RWPE1 (cell line): ENCODE measurements around the gene TNS3.

ENCODE experiments used
- CTCF ChIA-PET: fragments of 350-600 bp; sonication (Branson Sonifier 250); formaldehyde crosslinking; extraction: SDS; loops from one replicate; lab custom pipeline; 2021; lab: Yijun Ruan, JAX
- POLR2A ChIA-PET: fragments of 400-600 bp; formaldehyde crosslinking; extraction: SDS; loops from one replicate; lab custom pipeline; 2020; ENCODE audit warnings: antibody characterized with exemption; ENCODE audit not compliant: low non-redundant PET; lab: Yijun Ruan, JAX
- DNase-seq: peaks from one replicate; pipeline ENCODE4 v3.0.0; 2012; ENCODE audit warnings: low spot score
- H3K27ac ChIP-seq: fragments of 450-650 bp; 2 replicates; pipeline ENCODE4 v1.5.1; 2017
- CTCF ChIP-seq: fragments of 450-650 bp; conservative IDR thresholded peaks from 2 replicates; pipeline ENCODE4 v1.5.1; 2017; ENCODE audit warnings: low read depth, mild to moderate bottlenecking

TNS3 gene

DNA sequence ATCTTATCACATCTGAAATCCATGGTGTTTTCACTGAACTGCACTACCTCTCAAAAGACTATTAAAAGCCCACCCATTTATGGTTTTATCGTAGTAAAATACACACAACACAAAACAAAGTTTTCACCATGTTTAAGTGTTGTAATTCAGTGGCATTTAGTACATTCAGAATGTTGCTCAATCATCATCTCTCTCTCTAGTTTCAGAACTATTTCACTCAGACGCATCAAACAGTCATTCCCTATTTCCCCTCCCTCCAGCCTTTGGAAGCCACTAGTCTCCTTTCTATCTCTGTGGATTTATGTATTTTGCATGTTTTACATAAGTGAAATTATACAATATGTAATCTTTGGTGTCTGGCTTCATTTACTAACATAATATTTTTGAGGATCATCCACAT, 332.6 kb downstream of the TNS3 start:
- TF ChIP-seq CTCF: no peak
- no peak for DNase-seq
- ChIA-PET POLR2A (no interaction called here), CTCF (interaction anchor here (1.5 kb wide), 1 partner anchor 17 kb away, joined by 3 read pairs; no protein-coding TSS in a partner anchor)
- H3K27ac ChIP-seq: no peak overlapping the region

DNA sequence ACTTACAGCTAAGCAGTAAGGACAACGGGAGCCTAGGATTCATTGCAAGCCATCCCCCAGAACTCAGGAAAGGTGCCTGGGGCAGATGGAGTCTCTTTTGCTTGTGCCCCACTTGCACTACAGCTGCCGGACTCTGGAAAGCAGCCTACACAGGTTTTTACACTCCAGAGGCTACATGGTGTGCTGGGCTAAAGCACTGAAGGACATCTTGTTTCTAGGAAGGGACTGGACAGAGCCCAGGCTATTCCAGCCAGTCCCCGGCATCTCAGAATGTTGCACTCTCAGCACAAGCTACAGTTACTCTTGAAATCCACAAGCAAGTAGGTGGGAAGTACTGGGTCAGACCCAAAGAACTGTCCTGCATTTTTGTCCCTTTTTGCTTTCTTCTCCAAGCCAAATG, 333.1 kb downstream of the TNS3 start:
- no peak overlapping the region for H3K27ac ChIP-seq
- TF ChIP-seq CTCF: no peak
- ChIA-PET POLR2A (no interaction called here), CTCF (interaction anchor here (1.5 kb wide), 1 partner anchor 17 kb away, joined by 3 read pairs; no protein-coding TSS in a partner anchor)
- no peak for DNase-seq

GRCh38 chr7:47247132-47247531, 334.8 kb downstream of the TNS3 start:
- no peak overlapping the region for H3K27ac ChIP-seq
- POLR2A ChIA-PET: no interaction called here
- CTCF ChIA-PET: no interaction called here
- no peak for DNase-seq
- TF ChIP-seq CTCF: no peak

GRCh38 chr7:47244692-47245091, 337.2 kb downstream of the TNS3 start:
- CTCF ChIA-PET: interaction anchor here (0.6 to 1.9 kb wide), 3 partner anchors 9 to 577 kb away, joined by 3 to 10 read pairs (median 5); no protein-coding TSS in a partner anchor
- POLR2A ChIA-PET: no interaction called here

GRCh38 chr7:47241112-47242065, 340.5 kb downstream of the TNS3 start:
- ChIA-PET CTCF (interaction anchor here (1.1 kb wide), 1 partner anchor 13 kb away, joined by 3 read pairs; no protein-coding TSS in a partner anchor), POLR2A (no interaction called here)
- no peak for DNase-seq
- H3K27ac ChIP-seq: no peak overlapping the region
- no peak for TF ChIP-seq CTCF

More at GRCh38 chr7:47244692-47245091, 337.2 kb downstream of the TNS3 start:
- no peak for DNase-seq
- H3K27ac ChIP-seq: no peak overlapping the region
- TF ChIP-seq CTCF: no peak

DNA sequence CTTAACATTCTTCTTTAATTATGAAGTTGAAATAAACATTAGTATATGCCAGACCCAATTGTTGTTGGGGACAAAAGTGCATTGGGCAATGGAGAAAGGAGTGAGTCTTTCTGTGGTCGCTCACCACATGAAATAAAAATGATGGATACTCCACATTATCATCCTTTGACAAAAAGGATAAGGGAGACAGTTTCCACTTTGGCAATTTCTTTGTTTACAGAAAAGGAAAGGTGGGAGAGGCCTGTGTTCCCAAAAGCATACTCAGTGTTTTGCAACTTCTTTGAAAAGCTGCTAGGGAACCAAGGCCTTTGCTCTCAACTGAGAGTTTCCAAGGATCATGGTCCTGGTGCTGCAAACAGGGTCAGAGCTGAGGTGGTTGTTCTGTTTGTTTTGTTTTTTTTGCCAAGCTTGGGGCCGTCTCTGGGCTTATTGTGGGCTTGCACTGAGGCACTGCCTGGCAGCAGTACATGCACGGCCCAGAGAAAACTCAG, 341.9 kb downstream of the TNS3 start:
- ChIA-PET CTCF (no interaction called here), POLR2A (no interaction called here)
- no peak overlapping the region for H3K27ac ChIP-seq
- TF ChIP-seq CTCF: no peak
- DNase-seq: no peak
